ENCODE results near the gene TNFRSF1A. TPM values are rescaled to one million over a fixed set of nuclear protein-coding genes. Genes with fewer than 3 reads are reported as not detected.

The TNFRSF1A gene
- total RNA-seq, 6 donors from 2014 or later = 140 to 425 (median 202) TPM

DNA sequence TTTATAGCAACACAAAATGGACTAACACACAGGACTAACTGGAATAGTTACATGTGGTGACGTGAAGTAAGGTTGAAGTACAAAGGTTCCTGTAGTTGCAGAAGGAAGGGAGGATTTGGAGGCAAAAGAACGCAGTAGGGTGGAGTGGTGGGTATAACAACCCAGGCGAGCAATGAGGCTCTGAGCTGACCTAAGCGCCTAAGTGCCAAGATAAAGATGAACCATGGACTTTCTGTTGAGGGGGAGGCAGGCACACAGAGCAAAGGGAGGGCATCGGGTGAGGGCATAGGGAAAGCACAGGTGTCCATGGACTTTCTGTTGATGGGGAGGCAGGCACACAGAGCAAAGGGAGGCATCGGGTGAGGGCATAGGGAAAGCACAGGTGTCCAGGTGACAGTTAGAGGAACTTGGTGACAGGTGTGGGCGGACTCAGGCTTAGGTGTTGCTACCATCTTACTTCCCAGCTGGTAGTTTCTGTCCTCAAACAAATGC is 18.2 kb upstream of the TNFRSF1A start:
- no peak for ATAC-seq (ENCODE audit: low FRiP score in 2 of 2)
- Histone ChIP-seq H3K36me3 (peaks cover under 1 to 11% (median 4%) of the 10 kb centered on the region in 4 donors), H3K4me3 (no peak overlapping the region), H3K4me1 (peaks cover 36 to 69% (median 52%) of the 10 kb centered on the region in 4 donors), H3K27ac (peak overlapping the region; percentile 54 to 96 (median 92)), H3K27me3 (no peaks in the 10 kb centered on the region), H3K9me3 (no peaks in the 10 kb centered on the region)
- DNase-seq = no peak
- WGBS, 2 donors = 79 to 80% methylated on average over 7 of the region's 7 CpGs
- TF ChIP-seq, protein P1, sequence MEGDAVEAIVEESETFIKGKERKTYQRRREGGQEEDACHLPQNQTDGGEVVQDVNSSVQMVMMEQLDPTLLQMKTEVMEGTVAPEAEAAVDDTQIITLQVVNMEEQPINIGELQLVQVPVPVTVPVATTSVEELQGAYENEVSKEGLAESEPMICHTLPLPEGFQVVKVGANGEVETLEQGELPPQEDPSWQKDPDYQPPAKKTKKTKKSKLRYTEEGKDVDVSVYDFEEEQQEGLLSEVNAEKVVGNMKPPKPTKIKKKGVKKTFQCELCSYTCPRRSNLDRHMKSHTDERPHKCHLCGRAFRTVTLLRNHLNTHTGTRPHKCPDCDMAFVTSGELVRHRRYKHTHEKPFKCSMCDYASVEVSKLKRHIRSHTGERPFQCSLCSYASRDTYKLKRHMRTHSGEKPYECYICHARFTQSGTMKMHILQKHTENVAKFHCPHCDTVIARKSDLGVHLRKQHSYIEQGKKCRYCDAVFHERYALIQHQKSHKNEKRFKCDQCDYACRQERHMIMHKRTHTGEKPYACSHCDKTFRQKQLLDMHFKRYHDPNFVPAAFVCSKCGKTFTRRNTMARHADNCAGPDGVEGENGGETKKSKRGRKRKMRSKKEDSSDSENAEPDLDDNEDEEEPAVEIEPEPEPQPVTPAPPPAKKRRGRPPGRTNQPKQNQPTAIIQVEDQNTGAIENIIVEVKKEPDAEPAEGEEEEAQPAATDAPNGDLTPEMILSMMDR (IDR thresholded peaks at IDR 0.05) = no peak
- TF ChIP-seq POLR2AphosphoS5 (IDR thresholded peaks at IDR 0.05) = no peak
- TF ChIP-seq EP300 (IDR thresholded peaks at IDR 0.05) = no peak
- no peak for TF ChIP-seq POLR2A (IDR thresholded peaks at IDR 0.05)

DNA sequence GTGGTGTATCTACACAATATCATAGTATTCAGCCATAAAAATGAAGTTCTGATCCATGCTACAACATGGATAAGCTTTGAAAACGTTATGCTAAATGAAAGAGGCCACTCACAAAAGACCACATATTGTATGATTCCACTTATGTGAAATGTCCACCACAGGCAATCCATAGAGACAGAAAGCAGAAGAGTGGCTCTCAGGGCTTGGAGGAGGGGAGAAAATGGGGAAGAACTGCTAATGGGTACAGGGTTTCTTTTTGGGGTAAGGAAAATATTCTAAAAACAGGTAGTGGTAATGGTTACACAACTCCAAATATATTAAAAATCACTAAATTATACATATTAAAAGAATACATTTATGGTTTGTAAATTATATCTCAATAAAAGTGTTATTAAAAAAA is 17.0 kb upstream of the TNFRSF1A start:
- no peaks in the 10 kb centered on the region for H3K9me3 ChIP-seq
- DNase-seq = no peak
- WGBS, 2 donors = 56 to 59% methylated on average over 1 of the region's 1 CpG
- no peak overlapping the region for H3K4me3 ChIP-seq
- peaks cover 28 to 56% (median 40%) of the 10 kb centered on the region in 4 donors for H3K4me1 ChIP-seq
- peak overlapping the region in 1 of 4 donors; percentile 33 for H3K27ac ChIP-seq
- no peaks in the 10 kb centered on the region for H3K27me3 ChIP-seq
- H3K36me3 ChIP-seq = peaks cover 4 to 21% (median 8%) of the 10 kb centered on the region in 4 donors
- ATAC-seq (ENCODE audit: low FRiP score in 2 of 2) = no peak
- TF ChIP-seq POLR2AphosphoS5 (IDR thresholded peaks at IDR 0.05) (no peak), POLR2A (IDR thresholded peaks at IDR 0.05) (no peak), EP300 (IDR thresholded peaks at IDR 0.05) (no peak)
- TF ChIP-seq, protein P1 (IDR thresholded peaks at IDR 0.05) = no peak

DNA sequence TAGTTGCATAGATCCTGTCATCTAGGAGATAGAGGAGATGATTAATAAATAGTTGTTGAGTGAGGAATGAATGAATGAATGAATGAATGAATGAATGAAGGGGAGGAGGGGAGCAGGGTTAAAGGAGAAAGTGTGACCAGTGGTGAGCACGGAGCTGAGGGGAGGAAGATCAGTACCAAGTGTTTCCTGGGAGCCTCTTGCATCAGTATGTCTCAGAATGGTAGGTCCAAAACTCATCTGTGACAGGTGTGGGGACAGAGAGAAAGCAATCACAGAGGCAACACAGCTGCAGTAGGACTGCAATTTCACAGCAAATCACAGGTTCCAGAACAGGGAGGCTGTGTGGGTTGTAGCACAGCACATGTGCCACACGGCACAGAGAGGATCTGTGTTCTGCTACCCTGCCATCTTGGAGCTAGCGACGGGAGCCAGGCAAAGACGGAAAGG is 14.5 kb upstream of the TNFRSF1A start:
- Histone ChIP-seq H3K4me1 (peaks cover 20 to 49% (median 30%) of the 10 kb centered on the region in 4 donors), H3K4me3 (no peak overlapping the region), H3K9me3 (no peaks in the 10 kb centered on the region), H3K27me3 (no peaks in the 10 kb centered on the region), H3K36me3 (peaks cover 4 to 22% (median 11%) of the 10 kb centered on the region in 4 donors), H3K27ac (no peak overlapping the region)
- 83 to 89% methylated on average over 5 of the region's 5 CpGs for WGBS, 2 donors
- DNase-seq (no peak), ATAC-seq (ENCODE audit: low FRiP score in 2 of 2) (no peak)
- TF ChIP-seq, protein P1 (IDR thresholded peaks at IDR 0.05) = no peak
- TF ChIP-seq POLR2A (IDR thresholded peaks at IDR 0.05) (no peak), EP300 (IDR thresholded peaks at IDR 0.05) (no peak), POLR2AphosphoS5 (IDR thresholded peaks at IDR 0.05) (no peak)

DNA sequence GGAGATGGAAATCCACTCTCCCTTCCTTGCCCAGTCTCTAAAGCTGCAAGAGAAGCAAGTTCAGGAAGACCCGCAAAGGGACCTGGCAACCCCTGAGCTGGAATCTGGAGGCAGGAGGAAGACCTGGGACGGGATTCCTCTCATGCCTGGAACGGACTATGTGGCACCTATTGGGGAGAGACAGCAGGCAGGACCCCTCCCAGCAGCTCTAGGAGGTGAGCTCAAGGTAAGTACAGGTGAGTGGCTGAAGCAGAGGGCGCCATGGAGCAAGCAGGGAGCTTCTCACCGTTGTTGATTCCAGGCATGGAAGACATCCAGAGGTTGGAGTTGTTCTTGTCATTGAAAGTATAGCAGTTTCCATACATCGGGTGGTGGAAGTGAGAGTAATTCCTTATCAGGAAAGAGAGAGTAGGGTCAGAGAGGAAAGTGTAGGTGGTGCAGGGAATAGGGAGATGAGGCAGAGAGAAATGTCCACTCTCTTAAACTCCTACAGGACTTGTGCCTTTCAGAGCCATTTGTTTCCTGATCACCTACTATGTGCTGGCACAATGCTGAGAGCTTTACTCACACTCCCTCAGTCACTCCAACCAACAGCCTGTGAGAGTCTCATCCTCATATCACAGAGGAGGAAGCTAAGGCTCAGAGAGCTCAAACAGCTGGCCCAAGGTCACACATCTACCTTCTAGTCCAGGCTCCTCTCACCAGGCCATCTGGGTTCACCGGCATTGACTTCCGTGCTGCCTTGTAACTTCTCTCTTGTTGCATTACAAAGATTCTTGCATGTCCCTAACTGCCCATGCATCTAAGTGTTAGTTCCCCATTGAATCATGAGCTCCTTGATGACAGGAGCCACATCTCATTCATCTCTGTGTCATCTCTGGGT is 13.9 kb upstream of the TNFRSF1A start:
- no peaks in the 10 kb centered on the region for H3K9me3 ChIP-seq
- H3K27ac ChIP-seq = no peak overlapping the region
- no peak overlapping the region for H3K4me3 ChIP-seq
- peaks cover 20 to 42% (median 24%) of the 10 kb centered on the region in 4 donors for H3K4me1 ChIP-seq
- H3K27me3 ChIP-seq = no peaks in the 10 kb centered on the region
- peaks cover 4 to 22% (median 11%) of the 10 kb centered on the region in 4 donors for H3K36me3 ChIP-seq
- no peak for DNase-seq
- ATAC-seq (ENCODE audit: low FRiP score in 2 of 2) = peak in 1 of 2 donors; percentile 24
- 70 to 83% methylated on average over 8 of the region's 8 CpGs for WGBS, 2 donors
- TF ChIP-seq EP300 (IDR thresholded peaks at IDR 0.05) (no peak), POLR2A (IDR thresholded peaks at IDR 0.05) (no peak), POLR2AphosphoS5 (IDR thresholded peaks at IDR 0.05) (no peak)
- TF ChIP-seq, protein P1 (IDR thresholded peaks at IDR 0.05) = no peak

Measured in upper lobe of left lung (tissue), 6 donors.